Mesendoderm (in vitro differentiated cells): ENCODE data around the gene PDK4.

Experiments used
- DNase-seq: peaks from one replicate; pipeline ENCODE4 v3.0.0; 2013
- H2AK5ac ChIP-seq: 2 replicates; pipeline ENCODE4 v1.6.1; 2013; ENCODE audit warnings: low read length, inconsistent platforms
- H2BK120ac ChIP-seq: 2 replicates; pipeline ENCODE4 v1.6.1; 2013; ENCODE audit warnings: low read depth, mild to moderate bottlenecking, low read length, moderate library complexity, mixed read lengths
- H2BK15ac ChIP-seq: replicated peaks from 2 replicates; pipeline ENCODE4 v1.6.1; 2013; ENCODE audit warnings: low read depth, mild to moderate bottlenecking, moderate library complexity
- H2BK5ac ChIP-seq: 2 replicates; pipeline ENCODE4 v1.6.1; 2013; ENCODE audit warnings: low read length, inconsistent platforms
- H3K18ac ChIP-seq: 2 replicates; pipeline ENCODE4 v1.6.1; 2013; ENCODE audit warnings: mild to moderate bottlenecking, low read length, mixed read lengths
- H3K23ac ChIP-seq: one replicate; pipeline ENCODE4 v1.6.1; 2013; ENCODE audit warnings: low read length
- H3K27ac ChIP-seq: 2 replicates; pipeline ENCODE4 v1.5.1; 2013; ENCODE audit warnings: low read depth, mild to moderate bottlenecking, inconsistent platforms, low read length, moderate library complexity
- H3K27me3 ChIP-seq: 2 replicates; pipeline ENCODE4 v1.6.1; 2013; ENCODE audit warnings: low read length, control low read depth, mild to moderate bottlenecking, inconsistent platforms; ENCODE audit not compliant: insufficient read depth, poor library complexity
- H3K36me3 ChIP-seq: 2 replicates; pipeline ENCODE4 v1.6.1; 2013; ENCODE audit warnings: low read length, inconsistent platforms; ENCODE audit not compliant: control insufficient read depth, insufficient read depth
- H3K4ac ChIP-seq: one replicate; pipeline ENCODE4 v1.6.1; 2013; ENCODE audit warnings: low read depth, mild to moderate bottlenecking, low read length, moderate library complexity
- H3K4me1 ChIP-seq: 2 replicates; pipeline ENCODE4 v1.6.1; 2013; ENCODE audit warnings: low read depth, low read length, inconsistent platforms; ENCODE audit not compliant: control insufficient read depth
- H3K4me2 ChIP-seq: 2 replicates; pipeline ENCODE4 v1.6.1; 2013; ENCODE audit warnings: low read length
- H3K4me3 ChIP-seq: 2 replicates; pipeline ENCODE4 v1.5.1; 2013; ENCODE audit warnings: mild to moderate bottlenecking, low read length
- H3K56ac ChIP-seq: one replicate; pipeline ENCODE4 v1.6.1; 2013; ENCODE audit warnings: low read length
- H3K79me1 ChIP-seq: 2 replicates; pipeline ENCODE4 v1.6.1; 2013; ENCODE audit warnings: low read length, inconsistent platforms
- H3K79me2 ChIP-seq: 2 replicates; pipeline ENCODE4 v1.6.1; 2013; ENCODE audit warnings: mild to moderate bottlenecking, low read length; ENCODE audit not compliant: control insufficient read depth, insufficient read depth
- H3K9ac ChIP-seq: 2 replicates; pipeline ENCODE4 v1.6.1; 2013; ENCODE audit warnings: low read length, inconsistent platforms
- H4K5ac ChIP-seq: one replicate; pipeline ENCODE4 v1.6.1; 2013; ENCODE audit warnings: low read length
- H4K8ac ChIP-seq: one replicate; pipeline ENCODE4 v1.6.1; 2013; ENCODE audit warnings: low read depth, mild to moderate bottlenecking, control low read depth, low read length, moderate library complexity
- WGBS: extraction: QIAGEN DNeasy Blood & Tissue Kit; methylation state at CpG from one replicate; pipeline ENCODE4 v1.1.7; 2013; ENCODE audit warnings: low lambda C conversion rate, missing lambda C conversion rate; ENCODE audit not compliant: insufficient coverage; ENCODE audit errors: extremely low coverage; 5-methylcytosine and 5-hydroxymethylcytosine counted together

PDK4 gene

DNA sequence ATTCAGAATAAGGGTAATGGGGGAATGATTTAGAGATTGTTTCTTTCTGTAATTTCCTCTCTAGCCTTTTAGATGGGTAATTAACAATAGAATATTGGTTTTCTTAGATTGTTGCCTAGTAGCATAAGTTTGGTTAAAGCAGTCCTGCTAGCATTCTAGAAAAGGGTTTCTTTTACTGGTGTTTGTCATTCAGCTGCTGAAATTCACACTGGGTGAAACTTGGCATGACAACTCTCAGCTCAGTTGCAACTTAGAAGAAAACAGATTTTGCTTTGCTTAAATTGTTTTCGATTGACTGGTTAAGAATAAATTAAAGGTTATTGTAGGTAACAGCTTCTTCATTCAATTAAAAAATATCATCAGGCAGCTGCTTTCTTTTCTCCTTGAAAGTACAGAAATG, 25.1 kb upstream of the PDK4 start:
- Histone ChIP-seq H2BK120ac (no peak overlapping the region), H3K18ac (no peak overlapping the region), H3K4ac (no peak overlapping the region), H4K8ac (no peak overlapping the region), H3K9ac (no peak overlapping the region), H3K4me2 (no peak overlapping the region), H3K36me3 (no peaks in the 10 kb centered on the region), H3K56ac (no peak overlapping the region), H3K79me2 (no peaks in the 10 kb centered on the region), H3K27ac (no peak overlapping the region), H3K4me1 (no peaks in the 10 kb centered on the region), H3K79me1 (no peaks in the 10 kb centered on the region), H2AK5ac (no peak overlapping the region), H4K5ac (no peak overlapping the region), H3K23ac (no peak overlapping the region), H2BK5ac (no peak overlapping the region), H3K27me3 (no peaks in the 10 kb centered on the region), H2BK15ac (no peak overlapping the region), H3K4me3 (no peak overlapping the region)
- WGBS: no CpG with 5 or more reads among the region's 1 CpG
- DNase-seq: no peak

DNA sequence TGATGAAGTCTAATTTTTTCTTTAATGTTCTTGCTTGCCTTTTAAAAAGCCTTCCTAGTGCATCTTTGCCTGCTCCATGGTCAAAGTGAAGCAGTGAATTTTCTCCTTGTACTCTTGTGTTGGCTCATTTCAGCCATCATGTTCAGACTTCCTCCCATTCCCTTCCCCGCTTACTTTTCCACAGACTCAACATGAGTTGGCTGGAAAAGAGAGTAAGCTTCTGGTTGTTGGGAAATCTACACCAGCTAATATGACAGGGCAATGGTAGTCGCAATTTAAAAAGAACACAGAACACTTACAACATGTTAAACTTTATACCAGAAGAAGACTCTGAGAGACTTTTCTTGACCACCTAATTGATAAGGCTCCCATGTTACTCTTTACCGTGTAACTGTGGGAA, 24.3 kb upstream of the PDK4 start:
- H3K9ac ChIP-seq: no peak overlapping the region
- H3K4me2 ChIP-seq: no peak overlapping the region
- H3K4me1 ChIP-seq: no peaks in the 10 kb centered on the region
- H3K27ac ChIP-seq: no peak overlapping the region
- no peak overlapping the region for H3K4ac ChIP-seq
- H3K4me3 ChIP-seq: no peak overlapping the region
- no peaks in the 10 kb centered on the region for H3K79me2 ChIP-seq
- no peaks in the 10 kb centered on the region for H3K79me1 ChIP-seq
- no peak overlapping the region for H3K23ac ChIP-seq
- DNase-seq: no peak
- H2BK5ac ChIP-seq: no peak overlapping the region
- no CpG with 5 or more reads among the region's 3 CpGs for WGBS
- H3K56ac ChIP-seq: no peak overlapping the region
- no peaks in the 10 kb centered on the region for H3K36me3 ChIP-seq
- no peak overlapping the region for H4K5ac ChIP-seq
- no peak overlapping the region for H2BK120ac ChIP-seq
- no peak overlapping the region for H3K18ac ChIP-seq
- H2BK15ac ChIP-seq: no peak overlapping the region
- no peak overlapping the region for H2AK5ac ChIP-seq
- no peaks in the 10 kb centered on the region for H3K27me3 ChIP-seq
- no peak overlapping the region for H4K8ac ChIP-seq

DNA sequence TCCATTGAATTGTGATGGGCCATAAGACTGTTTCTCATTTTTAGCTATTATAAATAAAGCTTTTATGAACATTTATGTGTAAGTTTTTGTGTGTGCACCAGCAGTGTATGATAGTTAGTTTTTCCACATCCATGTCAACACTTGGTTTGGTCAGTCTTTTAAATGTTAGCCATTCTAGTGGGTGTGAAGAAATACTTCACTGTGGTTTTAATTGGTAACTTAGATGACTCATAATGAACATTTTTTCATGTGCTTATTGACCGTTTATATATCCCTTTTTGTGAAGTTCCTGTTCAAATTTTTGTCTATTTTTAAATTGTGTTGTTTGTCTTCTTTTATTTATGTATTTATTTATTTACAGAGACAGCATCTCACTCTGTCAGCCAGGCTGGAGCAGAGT, 23.6 kb upstream of the PDK4 start:
- Histone ChIP-seq H2BK120ac (no peak overlapping the region), H4K5ac (no peak overlapping the region), H3K56ac (no peak overlapping the region), H3K79me1 (no peaks in the 10 kb centered on the region), H3K18ac (no peak overlapping the region), H3K79me2 (no peaks in the 10 kb centered on the region), H3K4me3 (no peak overlapping the region), H3K27me3 (no peaks in the 10 kb centered on the region), H3K4ac (no peak overlapping the region), H2AK5ac (no peak overlapping the region), H2BK15ac (no peak overlapping the region), H3K9ac (no peak overlapping the region), H3K4me1 (no peaks in the 10 kb centered on the region), H4K8ac (no peak overlapping the region), H3K4me2 (no peak overlapping the region), H3K36me3 (no peaks in the 10 kb centered on the region), H3K23ac (no peak overlapping the region), H3K27ac (no peak overlapping the region), H2BK5ac (no peak overlapping the region)
- WGBS: no CpG with 5 or more reads among the region's 1 CpG
- no peak for DNase-seq

DNA sequence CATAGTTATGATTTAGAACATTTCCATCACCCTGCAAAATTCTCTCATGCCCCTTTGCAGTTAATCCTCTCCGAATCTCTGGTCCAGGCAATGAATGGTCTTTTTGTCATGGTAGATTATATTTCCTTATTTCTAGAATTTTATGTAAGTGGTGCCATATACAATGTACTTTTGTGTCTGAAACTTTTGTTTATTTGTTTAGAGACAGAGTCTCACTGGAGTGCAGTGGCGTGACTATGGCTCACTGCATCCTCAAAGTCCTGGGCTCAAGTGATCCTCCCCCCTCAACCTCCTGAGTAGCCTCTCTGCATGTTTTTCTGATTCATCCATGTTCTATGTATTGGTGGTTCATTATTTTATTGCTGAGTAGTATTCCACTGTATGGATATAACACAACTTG, 23.2 kb upstream of the PDK4 start:
- Histone ChIP-seq H3K9ac (no peak overlapping the region), H3K56ac (no peak overlapping the region), H3K4me2 (no peak overlapping the region), H4K8ac (no peak overlapping the region), H3K27ac (no peak overlapping the region), H2BK5ac (no peak overlapping the region), H4K5ac (no peak overlapping the region), H3K79me2 (no peaks in the 10 kb centered on the region), H3K36me3 (no peaks in the 10 kb centered on the region), H3K4me3 (no peak overlapping the region), H2BK120ac (no peak overlapping the region), H3K23ac (no peak overlapping the region), H2AK5ac (no peak overlapping the region), H2BK15ac (no peak overlapping the region), H3K4me1 (no peaks in the 10 kb centered on the region), H3K79me1 (no peaks in the 10 kb centered on the region), H3K18ac (no peak overlapping the region), H3K4ac (no peak overlapping the region), H3K27me3 (no peaks in the 10 kb centered on the region)
- no peak for DNase-seq
- no CpG with 5 or more reads among the region's 2 CpGs for WGBS

DNA sequence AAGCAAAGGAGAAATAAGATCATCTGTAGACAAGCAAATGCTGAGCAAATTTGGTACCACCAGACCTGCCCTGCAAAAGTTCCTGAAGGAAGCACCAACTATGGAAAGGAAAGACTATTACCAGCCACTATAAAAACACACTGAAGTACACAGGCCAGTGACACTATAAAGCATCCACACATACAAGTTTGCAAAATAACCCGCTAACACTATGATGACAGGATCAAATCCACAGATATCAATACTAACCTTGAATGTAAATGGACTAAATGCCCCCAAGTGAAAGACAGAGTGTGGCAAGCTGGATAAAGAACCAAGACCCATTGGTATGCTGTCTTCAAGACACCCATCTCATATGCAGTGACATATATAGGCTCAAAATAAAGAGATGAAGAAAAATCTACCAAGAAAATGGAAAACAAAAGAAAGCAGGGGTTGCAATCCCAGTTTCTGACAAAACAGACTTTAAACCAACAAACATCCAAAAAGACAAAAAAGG, 18.2 kb upstream of the PDK4 start:
- Histone ChIP-seq H2BK120ac (no peak overlapping the region), H3K23ac (no peak overlapping the region), H2BK15ac (no peak overlapping the region), H3K27me3 (no peaks in the 10 kb centered on the region), H2AK5ac (no peak overlapping the region), H4K8ac (no peak overlapping the region), H3K18ac (no peak overlapping the region), H3K4ac (no peak overlapping the region), H3K4me2 (no peak overlapping the region), H3K56ac (no peak overlapping the region), H4K5ac (no peak overlapping the region), H3K9ac (no peak overlapping the region), H3K27ac (no peak overlapping the region), H3K79me1 (no peaks in the 10 kb centered on the region), H3K4me1 (no peaks in the 10 kb centered on the region), H3K79me2 (no peaks in the 10 kb centered on the region), H3K4me3 (no peak overlapping the region), H3K36me3 (no peaks in the 10 kb centered on the region), H2BK5ac (no peak overlapping the region)
- no peak for DNase-seq
- no CpG with 5 or more reads among the region's 1 CpG for WGBS

DNA sequence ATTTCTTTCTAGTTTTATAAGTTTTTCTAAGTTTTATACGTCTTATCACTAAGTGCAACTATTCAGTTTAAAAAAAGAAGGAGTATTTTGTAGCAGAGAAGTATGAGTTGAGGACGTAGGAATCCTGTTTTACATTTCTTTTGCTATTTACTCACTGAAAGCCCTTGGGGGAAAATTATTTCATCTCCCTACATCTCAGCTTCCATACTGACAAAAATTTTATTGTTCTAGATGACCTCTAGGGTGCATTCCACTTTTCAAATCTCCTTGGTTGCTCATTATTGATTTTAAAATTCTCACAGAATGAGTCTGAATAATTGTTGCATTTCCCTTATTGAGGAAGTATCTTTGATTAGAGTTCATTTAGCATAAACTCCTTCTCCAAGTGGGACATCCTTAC, 14.9 kb upstream of the PDK4 start:
- Histone ChIP-seq H3K4me1 (no peaks in the 10 kb centered on the region), H3K79me1 (no peaks in the 10 kb centered on the region), H3K4ac (no peak overlapping the region), H3K4me2 (no peak overlapping the region), H2BK120ac (no peak overlapping the region), H4K5ac (no peak overlapping the region), H3K4me3 (no peak overlapping the region), H3K27me3 (no peaks in the 10 kb centered on the region), H4K8ac (no peak overlapping the region), H3K56ac (no peak overlapping the region), H3K9ac (no peak overlapping the region), H3K36me3 (no peaks in the 10 kb centered on the region), H2BK15ac (no peak overlapping the region), H3K79me2 (no peaks in the 10 kb centered on the region), H3K27ac (no peak overlapping the region), H2AK5ac (no peak overlapping the region), H3K18ac (no peak overlapping the region), H3K23ac (no peak overlapping the region), H2BK5ac (no peak overlapping the region)
- WGBS: no CpG with 5 or more reads among the region's 2 CpGs
- DNase-seq: no peak
